ENCODE results near the gene PCK2. TPM values are rescaled to one million over a fixed set of nuclear protein-coding genes. Genes with fewer than 3 reads are reported as not detected.

PCK2 gene
- total and polyA plus RNA-seq, 2 experiments from 2014 or later = 68.7 to 88.8 TPM

GRCh38 chr14:24127673-24128072 is 33.6 kb downstream of the PCK2 start:
- no peak for TF ChIP-seq EZH2 (IDR thresholded peaks at IDR 0.05; ENCODE audit: borderline replicate concordance)
- no peak for DNase-seq (ENCODE audit: low spot score)
- Histone ChIP-seq H3K4me2 (no peak overlapping the region), H4K20me1 (ENCODE audit: insufficient read depth, poor library complexity, severe bottlenecking) (no peaks in the 10 kb centered on the region), H3K36me3 (replicated peaks; ENCODE audit: insufficient read depth, low read depth) (no peaks in the 10 kb centered on the region), H3K27ac (no peak overlapping the region), H3K79me2 (no peaks in the 10 kb centered on the region), H3K4me3 (no peak overlapping the region), H3K9me2 (replicated peaks; ENCODE audit: insufficient read depth) (no peaks in the 10 kb centered on the region), H3K4me1 (ENCODE audit: insufficient read depth) (no peaks in the 10 kb centered on the region), H3K9me3 (ENCODE audit: low read depth) (no peaks in the 10 kb centered on the region), H3K27me3 (no peaks in the 10 kb centered on the region), H2AFZ (no peak overlapping the region)
- WGBS (ENCODE audit: low lambda C conversion rate, missing lambda C conversion rate) = 88% methylated on average over 2 of the region's 2 CpGs

DNA sequence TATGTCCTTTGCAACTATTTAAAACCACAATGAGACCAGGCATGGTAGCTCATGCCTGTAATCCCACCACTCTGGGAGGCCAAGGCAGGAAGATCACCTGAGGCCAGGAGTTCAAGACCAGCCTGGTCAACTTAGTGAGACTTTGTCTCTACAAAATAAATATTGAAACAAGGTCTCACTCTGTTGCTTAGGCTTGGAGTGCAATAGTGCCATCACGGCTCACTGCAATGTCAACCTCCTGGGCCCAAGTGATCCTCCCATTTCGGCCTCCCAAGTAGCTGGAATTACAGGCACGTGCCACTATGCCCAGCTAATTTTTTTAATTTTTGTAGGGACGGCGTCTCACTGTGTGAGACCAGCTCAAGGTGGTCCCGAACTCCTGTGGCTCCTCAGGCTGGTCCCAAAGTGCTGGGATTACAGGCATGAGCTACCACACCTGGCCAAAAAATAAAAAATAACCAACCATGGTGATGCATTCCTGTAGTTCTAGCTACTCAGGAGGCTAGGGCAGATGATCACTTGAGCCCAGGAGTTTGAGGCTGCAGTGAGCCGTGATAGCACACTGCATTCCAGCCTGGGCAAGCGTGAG is 35.4 kb downstream of the PCK2 start:
- Histone ChIP-seq H3K79me2 (no peaks in the 10 kb centered on the region), H3K9me3 (ENCODE audit: low read depth) (no peaks in the 10 kb centered on the region), H2AFZ (no peak overlapping the region), H3K27me3 (no peaks in the 10 kb centered on the region), H3K4me2 (no peak overlapping the region), H4K20me1 (ENCODE audit: insufficient read depth, poor library complexity, severe bottlenecking) (no peaks in the 10 kb centered on the region), H3K36me3 (replicated peaks; ENCODE audit: insufficient read depth, low read depth) (no peaks in the 10 kb centered on the region), H3K4me3 (no peak overlapping the region), H3K4me1 (ENCODE audit: insufficient read depth) (no peaks in the 10 kb centered on the region), H3K9me2 (replicated peaks; ENCODE audit: insufficient read depth) (no peaks in the 10 kb centered on the region), H3K27ac (no peak overlapping the region)
- 88% methylated on average over 8 of the region's 8 CpGs for WGBS (ENCODE audit: low lambda C conversion rate, missing lambda C conversion rate)
- TF ChIP-seq EZH2phosphoT487 (IDR thresholded peaks at IDR 0.05; ENCODE audit: low read depth, severe bottlenecking, unreplicated experiment) = no peak
- TF ChIP-seq CTCF (IDR thresholded peaks at IDR 0.05; ENCODE audit: poor library complexity) = no peak
- TF ChIP-seq EZH2 (IDR thresholded peaks at IDR 0.05; ENCODE audit: borderline replicate concordance) = no peak
- DNase-seq (ENCODE audit: low spot score) = no peak

DNA sequence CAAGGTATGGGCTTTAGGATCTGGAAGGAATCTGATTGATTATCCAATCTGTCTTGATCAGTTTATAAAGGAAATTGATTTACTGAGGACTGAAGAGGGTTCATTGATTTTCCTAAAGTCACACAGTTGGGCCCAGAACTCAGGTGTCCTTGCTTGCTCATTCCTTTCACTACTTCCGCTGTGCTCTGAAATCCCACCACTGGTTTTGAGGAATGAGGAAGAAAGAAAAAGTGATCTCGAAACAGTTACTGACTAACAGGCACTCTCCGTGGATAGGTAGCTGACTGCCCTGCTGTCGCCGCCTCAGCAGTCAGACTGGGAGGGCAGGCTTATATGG is 36.2 kb downstream of the PCK2 start, which contains the start of gene FITM1:
FITM1 (plus strand) TSS at position 280 of the 337 bp plus-strand sequence. CDS start 905 bp downstream, outside the sequence.
- Histone ChIP-seq H3K9me2 (replicated peaks; ENCODE audit: insufficient read depth) (no peaks in the 10 kb centered on the region), H4K20me1 (ENCODE audit: insufficient read depth, poor library complexity, severe bottlenecking) (no peaks in the 10 kb centered on the region), H3K27me3 (no peaks in the 10 kb centered on the region), H3K4me1 (ENCODE audit: insufficient read depth) (no peaks in the 10 kb centered on the region), H2AFZ (no peak within 1 kb of the TSS), H3K79me2 (no peaks in the 10 kb centered on the region), H3K4me2 (no peak within 1 kb of the TSS), H3K36me3 (replicated peaks; ENCODE audit: insufficient read depth, low read depth) (no peaks in the 10 kb centered on the region), H3K27ac (no peak within 1 kb of the TSS), H3K4me3 (no peak within 1 kb of the TSS), H3K9me3 (ENCODE audit: low read depth) (no peaks in the 10 kb centered on the region)
- TF ChIP-seq EZH2phosphoT487 (IDR thresholded peaks at IDR 0.05; ENCODE audit: low read depth, severe bottlenecking, unreplicated experiment) (no peak), EZH2 (IDR thresholded peaks at IDR 0.05; ENCODE audit: borderline replicate concordance) (no peak), CTCF (IDR thresholded peaks at IDR 0.05; ENCODE audit: poor library complexity) (no peak)
- DNase-seq (ENCODE audit: low spot score) = no peak
- WGBS (ENCODE audit: low lambda C conversion rate, missing lambda C conversion rate) = 81% methylated on average over 5 of the region's 5 CpGs

GRCh38 chr14:24130717-24131548 is 36.8 kb downstream of the PCK2 start:
- Histone ChIP-seq H3K9me3 (ENCODE audit: low read depth) (no peaks in the 10 kb centered on the region), H4K20me1 (ENCODE audit: insufficient read depth, poor library complexity, severe bottlenecking) (no peaks in the 10 kb centered on the region), H3K9me2 (replicated peaks; ENCODE audit: insufficient read depth) (no peaks in the 10 kb centered on the region), H2AFZ (no peak overlapping the region), H3K27ac (no peak overlapping the region), H3K4me1 (ENCODE audit: insufficient read depth) (no peaks in the 10 kb centered on the region), H3K36me3 (replicated peaks; ENCODE audit: insufficient read depth, low read depth) (no peaks in the 10 kb centered on the region), H3K27me3 (no peaks in the 10 kb centered on the region), H3K4me3 (no peak overlapping the region), H3K79me2 (no peaks in the 10 kb centered on the region), H3K4me2 (no peak overlapping the region)
- 64% methylated on average over 7 of the region's 7 CpGs for WGBS (ENCODE audit: low lambda C conversion rate, missing lambda C conversion rate)
- DNase-seq (ENCODE audit: low spot score) = no peak
- TF ChIP-seq EZH2phosphoT487 (IDR thresholded peaks at IDR 0.05; ENCODE audit: low read depth, severe bottlenecking, unreplicated experiment) (no peak), EZH2 (IDR thresholded peaks at IDR 0.05; ENCODE audit: borderline replicate concordance) (no peak), CTCF (IDR thresholded peaks at IDR 0.05; ENCODE audit: poor library complexity) (no peak)
